HG03196 (cell line): ENCODE results near the gene ZNF212.

Source experiments
- ATAC-seq: cut with Tn5 transposase; IDR thresholded peaks from one replicate; pipeline ENCODE4 v1.9.1; 2021; ENCODE audit not compliant: unreplicated experiment

The ZNF212 gene

GRCh38 chr7:149239345-149240143 lies at the start of gene ZNF212:
TSS of gene ZNF212 (plus strand) at chr7:149239651. CDS start at chr7:149239779, 128 bp downstream.
- ATAC-seq: peak; percentile 99

GRCh38 chr7:149191851-149192250 lies 47.6 kb upstream of the ZNF212 start:
- ATAC-seq: no peak

GRCh38 chr7:149194799-149195179 lies 44.7 kb upstream of the ZNF212 start:
- ATAC-seq: no peak

GRCh38 chr7:149195180-149196150 lies 44.0 kb upstream of the ZNF212 start, which contains the start of gene ZNF282:
TSS of gene ZNF282 (plus strand) at chr7:149195546. CDS start at chr7:149195590, 44 bp downstream.
- peak; percentile 92 for ATAC-seq

GRCh38 chr7:149196151-149196704 lies 43.2 kb upstream of the ZNF212 start:
- no peak for ATAC-seq

- no peak for ATAC-seq
Measured at GRCh38 chr7:149196705-149197171, 42.7 kb upstream of the ZNF212 start.

GRCh38 chr7:149197675-149198074 lies 41.8 kb upstream of the ZNF212 start:
- ATAC-seq: no peak

- no peak for ATAC-seq
Measured at GRCh38 chr7:149198161-149198816, 41.2 kb upstream of the ZNF212 start.

- no peak for ATAC-seq
Measured at GRCh38 chr7:149199234-149199995, 40.0 kb upstream of the ZNF212 start.

GRCh38 chr7:149202831-149203231 lies 36.6 kb upstream of the ZNF212 start:
- ATAC-seq: no peak

GRCh38 chr7:149205690-149206381 lies 33.6 kb upstream of the ZNF212 start:
- ATAC-seq: no peak

- ATAC-seq: no peak
Measured at GRCh38 chr7:149207324-149208035, 32.0 kb upstream of the ZNF212 start.

- no peak for ATAC-seq
Measured at GRCh38 chr7:149209518-149210269, 29.8 kb upstream of the ZNF212 start.

- ATAC-seq: no peak
Measured at GRCh38 chr7:149210551-149210950, 28.9 kb upstream of the ZNF212 start.

GRCh38 chr7:149214020-149214720 lies 25.3 kb upstream of the ZNF212 start:
- no peak for ATAC-seq

- ATAC-seq: no peak
Measured at GRCh38 chr7:149216402-149216801, 23.0 kb upstream of the ZNF212 start.

GRCh38 chr7:149217570-149217969 lies 21.9 kb upstream of the ZNF212 start:
- no peak for ATAC-seq
